Endodermal cell (in vitro differentiated cells): ENCODE results near the gene FGD3. TPM values are rescaled to one million over a fixed set of nuclear protein-coding genes. Genes with fewer than 3 reads are reported as not detected.

Experiments
- DNase-seq: peaks from one replicate; pipeline ENCODE4 v3.0.0-alpha.2; 2017
- H3K27ac ChIP-seq: 2 replicates; pipeline ENCODE4 v1.5.1; 2013; ENCODE audit warnings: mild to moderate bottlenecking, low read depth, low read length, moderate library complexity
- H3K27me3 ChIP-seq: 2 replicates; pipeline ENCODE4 v1.6.1; 2013; ENCODE audit warnings: mild to moderate bottlenecking, low read length, moderate library complexity; ENCODE audit not compliant: insufficient read depth, control insufficient read depth, poor library complexity, severe bottlenecking
- H3K36me3 ChIP-seq: 2 replicates; pipeline ENCODE4 v1.7.0; 2013; ENCODE audit warnings: mild to moderate bottlenecking, low read length, moderate library complexity; ENCODE audit not compliant: control insufficient read depth, insufficient read depth
- H3K4me1 ChIP-seq: one replicate; pipeline ENCODE4 v1.7.0; 2013; ENCODE audit warnings: low read length; ENCODE audit not compliant: control insufficient read depth, insufficient read depth
- H3K4me3 ChIP-seq: 2 replicates; pipeline ENCODE4 v1.5.1; 2013; ENCODE audit warnings: mild to moderate bottlenecking, low read length, moderate library complexity
- H3K9ac ChIP-seq: 2 replicates; pipeline ENCODE4 v1.6.1; 2013; ENCODE audit warnings: mild to moderate bottlenecking, low read length, moderate library complexity; ENCODE audit not compliant: poor library complexity, severe bottlenecking; ENCODE audit errors: extremely low read depth
- H3K9me3 ChIP-seq: 2 replicates; pipeline ENCODE4 v1.6.1; 2013; ENCODE audit warnings: mild to moderate bottlenecking, low read length, moderate library complexity; ENCODE audit not compliant: control insufficient read depth
- H3K27ac Mint-ChIP-seq: 2 replicates; pipeline ENCODE4 v1.8.0; 2020; ENCODE audit warnings: mixed read lengths
- H3K27me3 Mint-ChIP-seq: 2 replicates; pipeline ENCODE4 v1.8.0; 2021; ENCODE audit warnings: mild to moderate bottlenecking, mixed read lengths; ENCODE audit not compliant: insufficient read depth
- H3K36me3 Mint-ChIP-seq: 2 replicates; pipeline ENCODE4 v1.8.0; 2020; ENCODE audit warnings: low read depth, mixed read lengths
- H3K4me1 Mint-ChIP-seq: 2 replicates; pipeline ENCODE4 v1.8.0; 2020; ENCODE audit warnings: mixed read lengths
- H3K4me3 Mint-ChIP-seq: 2 replicates; pipeline ENCODE4 v1.8.0; 2020; ENCODE audit warnings: mild to moderate bottlenecking, moderate library complexity, mixed read lengths
- H3K9me3 Mint-ChIP-seq: 2 replicates; pipeline ENCODE4 v1.8.0; 2020; ENCODE audit warnings: mild to moderate bottlenecking, mixed read lengths
- WGBS, 2 experiments: methylation state at CpG; one replicate each; pipeline versions ENCODE4 v1.1.5 to v1.1.7; 2013; ENCODE audit warnings: missing lambda C conversion rate in 2 of 2, mixed read lengths in 1 of 2; ENCODE audit not compliant: insufficient coverage in 1 of 2, insufficient read length in 1 of 2; 5-methylcytosine and 5-hydroxymethylcytosine counted together
- total RNA-seq, 2 donors: library from RNA; stranded (reverse); fragmentation: NEBNext Ultra II Directional in 1 of 2; extraction: Animal tissue kit (Norgen Biotek cat#: 25700) in 1 of 2; gene quantifications; 2 replicates in 1 of 2; 3 replicates in 1 of 2; pipeline ENCODE4 v1.2.1, GENCODE V29; 2021
- TF ChIP-seq, protein P1 (sequence below): fragments of 200-600 bp; sonication (generic); conservative IDR thresholded peaks from 2 replicates; pipeline ENCODE4 v1.5.0; 2021; ENCODE audit warnings: antibody characterized with exemption, mild to moderate bottlenecking

FGD3 gene
- total RNA-seq, 2 donors from 2014 or later: 1.4 to 1.9 TPM

DNA sequence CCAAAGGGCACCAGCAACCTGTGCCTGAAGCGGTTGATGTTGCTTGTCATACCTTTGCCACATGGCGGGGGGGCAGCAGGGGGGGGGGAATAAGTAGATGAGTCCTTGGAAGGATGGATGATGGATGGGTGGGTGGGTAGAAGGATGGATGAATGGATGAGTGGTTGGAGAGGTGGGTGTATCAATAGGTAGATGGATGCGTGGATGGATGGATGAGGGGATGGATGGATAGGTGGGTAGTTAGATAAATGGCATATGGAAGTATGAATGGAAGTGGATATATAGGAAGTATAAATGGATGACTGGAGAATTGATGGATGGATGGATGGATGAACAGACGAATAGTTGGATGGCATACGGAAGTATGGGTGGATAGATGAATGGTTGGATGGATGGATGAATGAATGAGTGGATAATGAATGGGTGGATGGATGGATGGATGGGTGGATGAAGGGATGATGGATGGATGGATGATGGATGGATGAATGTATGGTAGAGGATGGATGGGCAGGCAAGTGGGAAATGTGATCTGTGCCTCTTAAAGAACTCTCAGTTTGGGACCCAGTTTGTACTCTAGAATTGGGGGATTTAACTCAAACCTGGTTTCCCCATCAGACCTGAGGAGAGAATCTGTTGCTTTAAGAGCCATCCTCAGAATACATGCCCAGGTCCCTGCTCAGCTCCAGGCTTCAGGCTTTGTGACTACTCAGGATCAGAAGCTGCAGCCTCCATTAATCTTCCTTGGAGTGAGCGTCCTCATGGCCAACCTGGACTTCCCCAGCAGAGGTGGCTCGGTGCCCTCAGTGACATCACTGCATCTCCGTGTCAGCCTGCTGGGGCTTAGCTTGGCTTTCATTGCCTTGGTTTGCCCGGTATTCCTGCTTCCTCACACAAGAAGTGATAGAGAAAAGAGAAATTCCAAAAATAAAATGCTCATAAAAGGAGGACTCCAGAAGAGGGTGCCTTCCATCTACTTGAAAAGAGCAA lies 83.6 kb downstream of the FGD3 start:
- H3K27ac Mint-ChIP-seq: no peak overlapping the region

DNA sequence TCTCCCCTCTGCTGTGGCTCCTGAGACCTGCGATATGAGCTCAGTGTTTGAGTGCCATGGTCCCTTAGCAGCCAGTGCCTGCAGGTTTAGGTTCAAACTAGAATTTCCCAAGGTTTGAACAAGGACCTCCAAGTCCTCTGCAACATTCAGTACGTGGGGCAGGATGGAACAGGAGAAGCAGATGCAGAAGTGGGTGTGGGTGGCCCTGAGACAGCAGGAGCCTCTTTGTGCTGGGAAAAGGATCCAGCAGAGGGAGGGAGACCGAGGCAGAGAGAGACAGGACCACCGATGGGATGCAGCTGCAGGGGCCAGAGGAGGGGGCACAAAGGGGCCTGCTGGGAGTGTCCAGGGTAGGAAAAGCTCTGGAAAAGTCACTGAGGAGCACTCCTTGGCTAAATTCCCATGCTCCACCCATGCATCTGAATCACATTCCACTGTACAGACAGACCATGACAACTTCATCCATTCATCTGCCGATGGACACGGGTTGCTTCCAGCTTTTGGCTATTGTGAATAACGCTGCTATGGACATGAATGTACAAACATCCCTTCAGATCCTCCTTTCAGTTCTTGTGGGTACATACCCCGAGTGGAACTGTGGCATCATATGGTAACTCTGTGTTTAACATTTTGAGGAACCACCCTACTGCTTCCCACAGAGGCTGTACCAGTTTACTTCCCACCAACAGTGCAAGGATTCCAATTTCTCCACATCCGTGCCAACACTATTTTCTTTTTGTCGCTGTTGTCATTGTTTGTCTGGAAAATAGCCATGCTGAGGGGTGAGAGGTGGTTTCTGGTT lies 84.5 kb downstream of the FGD3 start:
- Mint-ChIP-seq H3K27me3 (peaks cover 4% of the 10 kb centered on the region), H3K27ac (no peak overlapping the region), H3K36me3 (no peaks in the 10 kb centered on the region), H3K4me1 (no peaks in the 10 kb centered on the region), H3K4me3 (no peak overlapping the region), H3K9me3 (no peaks in the 10 kb centered on the region)
- Histone ChIP-seq H3K9me3 (no peaks in the 10 kb centered on the region), H3K4me1 (no peaks in the 10 kb centered on the region), H3K9ac (no peak overlapping the region), H3K27ac (no peak overlapping the region), H3K27me3 (no peaks in the 10 kb centered on the region), H3K36me3 (no peaks in the 10 kb centered on the region), H3K4me3 (no peak overlapping the region)
- TF ChIP-seq, protein P1, sequence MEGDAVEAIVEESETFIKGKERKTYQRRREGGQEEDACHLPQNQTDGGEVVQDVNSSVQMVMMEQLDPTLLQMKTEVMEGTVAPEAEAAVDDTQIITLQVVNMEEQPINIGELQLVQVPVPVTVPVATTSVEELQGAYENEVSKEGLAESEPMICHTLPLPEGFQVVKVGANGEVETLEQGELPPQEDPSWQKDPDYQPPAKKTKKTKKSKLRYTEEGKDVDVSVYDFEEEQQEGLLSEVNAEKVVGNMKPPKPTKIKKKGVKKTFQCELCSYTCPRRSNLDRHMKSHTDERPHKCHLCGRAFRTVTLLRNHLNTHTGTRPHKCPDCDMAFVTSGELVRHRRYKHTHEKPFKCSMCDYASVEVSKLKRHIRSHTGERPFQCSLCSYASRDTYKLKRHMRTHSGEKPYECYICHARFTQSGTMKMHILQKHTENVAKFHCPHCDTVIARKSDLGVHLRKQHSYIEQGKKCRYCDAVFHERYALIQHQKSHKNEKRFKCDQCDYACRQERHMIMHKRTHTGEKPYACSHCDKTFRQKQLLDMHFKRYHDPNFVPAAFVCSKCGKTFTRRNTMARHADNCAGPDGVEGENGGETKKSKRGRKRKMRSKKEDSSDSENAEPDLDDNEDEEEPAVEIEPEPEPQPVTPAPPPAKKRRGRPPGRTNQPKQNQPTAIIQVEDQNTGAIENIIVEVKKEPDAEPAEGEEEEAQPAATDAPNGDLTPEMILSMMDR: no peak
- WGBS, 2 experiments: 84 to 85% methylated on average over 6 to 10 of the region's 10 CpGs
- DNase-seq: no peak

More for the DNA sequence above, 83.6 kb downstream of the FGD3 start:
- WGBS, 2 experiments: 89 to 93% methylated on average over 8 to 9 of the region's 9 CpGs
- DNase-seq: no peak
- Histone ChIP-seq H3K9ac (no peak overlapping the region), H3K27ac (no peak overlapping the region), H3K9me3 (no peaks in the 10 kb centered on the region), H3K4me1 (no peaks in the 10 kb centered on the region), H3K36me3 (no peaks in the 10 kb centered on the region), H3K27me3 (no peaks in the 10 kb centered on the region), H3K4me3 (no peak overlapping the region)
- Mint-ChIP-seq H3K36me3 (no peaks in the 10 kb centered on the region), H3K27me3 (peaks cover 4% of the 10 kb centered on the region), H3K4me1 (no peaks in the 10 kb centered on the region), H3K9me3 (no peaks in the 10 kb centered on the region), H3K4me3 (no peak overlapping the region)
- TF ChIP-seq, protein P1: no peak

DNA sequence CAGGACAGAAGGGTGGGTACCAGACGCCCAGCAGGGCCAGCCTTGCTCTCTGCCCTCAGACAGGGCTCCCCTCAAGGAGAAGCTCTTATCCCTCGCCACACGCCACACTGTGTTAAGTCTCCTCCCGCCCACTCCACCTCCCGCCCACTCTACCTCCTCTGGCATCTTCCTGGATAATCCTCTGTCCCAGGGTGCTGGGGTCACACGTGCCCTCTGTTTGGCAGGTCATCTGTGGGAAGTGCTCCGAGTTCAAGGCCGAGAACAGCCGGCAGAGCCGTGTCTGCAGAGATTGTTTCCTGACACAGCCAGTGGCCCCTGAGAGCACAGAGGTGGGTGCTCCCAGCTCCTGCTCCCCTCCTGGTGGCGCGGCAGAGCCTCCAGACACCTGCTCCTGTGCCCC lies 85.2 kb downstream of the FGD3 start:
- H3K27ac Mint-ChIP-seq: no peak overlapping the region
- WGBS, 2 experiments: 85 to 89% methylated on average over 12 of the region's 12 CpGs

More for the DNA sequence above, 85.2 kb downstream of the FGD3 start:
- no peak overlapping the region for H3K4me3 ChIP-seq
- H3K27ac ChIP-seq: no peak overlapping the region
- H3K36me3 ChIP-seq: no peaks in the 10 kb centered on the region
- no peaks in the 10 kb centered on the region for H3K36me3 Mint-ChIP-seq
- H3K4me1 ChIP-seq: no peaks in the 10 kb centered on the region
- no peak for DNase-seq
- H3K27me3 ChIP-seq: no peaks in the 10 kb centered on the region
- H3K4me3 Mint-ChIP-seq: no peak overlapping the region
- H3K27me3 Mint-ChIP-seq: peaks cover 4% of the 10 kb centered on the region
- H3K9ac ChIP-seq: no peak overlapping the region
- TF ChIP-seq, protein P1: no peak
- no peaks in the 10 kb centered on the region for H3K4me1 Mint-ChIP-seq
- H3K9me3 ChIP-seq: no peaks in the 10 kb centered on the region
- no peaks in the 10 kb centered on the region for H3K9me3 Mint-ChIP-seq
